GM18520 (cell line): Measurements from ENCODE around the gene ELAVL2.

Experiments
- ATAC-seq: cut with Tn5 transposase; IDR thresholded peaks from one replicate; pipeline ENCODE4 v1.9.1; 2021; ENCODE audit not compliant: unreplicated experiment

ELAVL2 gene

GRCh38 chr9:23822261-23823169, 3.5 kb downstream of the ELAVL2 start:
- no peak for ATAC-seq

GRCh38 chr9:23821375-23822181, 4.5 kb downstream of the ELAVL2 start:
- ATAC-seq: no peak

DNA sequence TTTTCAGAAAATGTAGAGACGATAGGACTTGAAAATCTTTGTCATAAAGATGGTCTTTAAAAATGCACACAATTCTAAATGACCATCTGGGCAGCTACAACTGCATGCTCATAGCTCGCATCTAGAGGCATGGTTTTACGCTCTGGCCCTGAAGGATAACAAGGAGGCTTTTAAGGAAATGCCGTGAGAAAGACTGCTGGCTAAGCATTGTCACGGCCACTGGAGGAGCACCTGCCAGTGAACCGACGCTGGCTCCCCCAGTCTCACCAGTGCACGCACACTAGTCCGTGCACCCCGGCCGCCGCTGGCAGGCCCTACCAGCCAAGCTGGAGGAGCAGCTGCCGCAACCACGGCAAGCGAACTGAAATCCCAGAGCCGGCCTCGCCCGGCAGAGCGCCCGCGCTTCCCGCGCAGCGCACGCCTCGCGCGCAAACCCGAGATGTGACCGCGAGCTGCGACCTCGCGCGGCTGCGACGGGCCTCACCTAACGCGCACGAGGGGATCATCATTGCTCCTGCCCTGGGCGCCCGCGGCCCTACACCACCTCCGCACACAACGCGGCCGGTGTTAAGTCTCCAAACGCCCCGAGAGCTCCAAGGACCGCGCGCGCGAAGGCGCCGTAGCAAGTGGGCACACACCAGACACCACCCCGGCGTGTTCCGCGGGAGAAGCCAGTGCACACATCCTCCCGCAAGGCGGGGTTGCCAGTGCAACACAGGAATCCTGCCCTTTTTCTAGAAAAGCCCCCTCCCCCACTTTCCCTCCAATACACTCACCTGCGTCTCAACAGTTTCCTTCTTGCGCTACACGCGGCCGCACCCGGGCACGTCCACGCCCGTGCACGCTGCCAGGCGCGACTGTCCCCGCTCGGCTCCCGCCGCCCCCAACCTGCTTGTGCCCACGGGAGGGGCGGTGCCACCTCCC, 5.3 kb downstream of the ELAVL2 start:
- no peak for ATAC-seq

DNA sequence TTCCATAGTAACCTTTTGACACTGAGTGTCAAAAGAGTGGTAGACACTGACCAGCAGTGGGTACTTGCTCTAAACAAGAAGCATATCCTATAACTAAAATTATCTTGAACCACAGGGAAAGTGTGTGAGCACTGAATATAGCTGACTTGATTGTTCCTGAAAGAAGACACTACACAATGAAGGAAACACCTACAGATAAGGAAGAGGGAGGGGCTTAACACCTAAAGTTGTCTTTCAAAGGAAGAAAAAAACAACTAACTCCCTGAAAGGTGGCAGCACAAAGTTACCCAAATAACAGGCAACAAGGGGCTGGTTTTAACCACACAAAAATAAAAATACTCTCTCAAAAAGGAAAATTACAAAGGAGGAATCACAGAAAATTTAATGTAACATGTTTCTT, 6.6 kb downstream of the ELAVL2 start:
- no peak for ATAC-seq

GRCh38 chr9:23814243-23814642, 11.8 kb downstream of the ELAVL2 start:
- no peak for ATAC-seq

DNA sequence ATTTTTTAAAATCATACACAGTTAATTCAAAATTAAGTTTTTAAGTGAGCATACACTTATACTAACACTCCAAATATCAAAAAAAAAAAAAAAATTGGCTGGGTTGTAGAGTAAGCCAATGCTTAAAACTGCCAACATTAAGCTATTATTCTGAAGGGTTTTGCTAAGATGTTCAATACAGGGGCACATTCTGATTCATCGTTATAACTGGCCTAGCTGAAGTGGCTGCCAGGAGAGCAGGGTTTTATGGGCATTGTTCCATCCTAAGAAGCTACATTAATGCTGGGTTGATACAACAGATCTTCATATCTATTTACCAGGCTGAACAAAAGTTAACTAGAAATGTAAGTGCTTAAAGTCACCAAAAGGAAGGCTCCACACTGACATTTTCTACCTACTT, 13.4 kb downstream of the ELAVL2 start:
- ATAC-seq: no peak

- no peak for ATAC-seq
Measured at GRCh38 chr9:23811633-23812032, 14.4 kb downstream of the ELAVL2 start.

GRCh38 chr9:23803216-23803615, 22.8 kb downstream of the ELAVL2 start:
- no peak for ATAC-seq

- ATAC-seq: no peak
Measured at GRCh38 chr9:23801523-23801922, 24.5 kb downstream of the ELAVL2 start.

DNA sequence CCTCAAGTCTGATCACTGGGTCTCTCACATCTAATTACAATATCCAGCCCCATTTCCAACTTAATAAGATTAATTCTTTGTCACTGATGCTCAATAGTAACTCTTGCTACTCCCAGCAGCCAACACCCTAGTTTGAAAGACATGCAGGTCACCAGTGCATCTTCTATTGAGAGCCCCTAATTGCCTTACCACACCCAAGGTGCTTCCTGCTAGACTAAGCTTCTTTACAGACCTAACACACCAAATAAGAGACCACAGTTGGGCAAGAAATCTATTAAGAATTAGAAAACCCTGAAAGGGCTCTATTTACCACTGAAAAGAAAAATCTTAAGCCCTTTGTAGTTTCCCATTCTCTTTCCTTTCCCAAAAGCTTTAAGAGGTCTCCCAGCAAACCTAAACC, 26.5 kb downstream of the ELAVL2 start:
- ATAC-seq: no peak

- no peak for ATAC-seq
Measured at GRCh38 chr9:23798325-23798724, 27.7 kb downstream of the ELAVL2 start.

DNA sequence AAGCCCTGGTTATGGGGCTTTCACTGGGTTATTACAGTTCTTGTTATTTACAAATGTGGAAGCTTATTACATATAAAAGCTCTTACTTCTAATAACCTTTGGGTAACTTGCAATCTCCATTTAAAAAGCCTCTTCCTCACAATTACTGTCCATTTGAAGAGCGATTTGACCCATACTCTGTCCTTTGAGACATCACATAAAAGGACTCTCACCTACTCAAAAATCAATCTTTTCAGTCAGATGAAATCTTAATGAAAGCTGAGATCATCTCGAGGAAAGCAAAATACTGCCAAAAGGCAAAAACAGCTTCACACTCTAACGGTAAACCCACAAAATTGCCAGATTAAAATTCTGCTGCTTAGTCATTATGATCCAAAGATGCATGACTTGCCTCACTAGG, 29.8 kb downstream of the ELAVL2 start:
- no peak for ATAC-seq

DNA sequence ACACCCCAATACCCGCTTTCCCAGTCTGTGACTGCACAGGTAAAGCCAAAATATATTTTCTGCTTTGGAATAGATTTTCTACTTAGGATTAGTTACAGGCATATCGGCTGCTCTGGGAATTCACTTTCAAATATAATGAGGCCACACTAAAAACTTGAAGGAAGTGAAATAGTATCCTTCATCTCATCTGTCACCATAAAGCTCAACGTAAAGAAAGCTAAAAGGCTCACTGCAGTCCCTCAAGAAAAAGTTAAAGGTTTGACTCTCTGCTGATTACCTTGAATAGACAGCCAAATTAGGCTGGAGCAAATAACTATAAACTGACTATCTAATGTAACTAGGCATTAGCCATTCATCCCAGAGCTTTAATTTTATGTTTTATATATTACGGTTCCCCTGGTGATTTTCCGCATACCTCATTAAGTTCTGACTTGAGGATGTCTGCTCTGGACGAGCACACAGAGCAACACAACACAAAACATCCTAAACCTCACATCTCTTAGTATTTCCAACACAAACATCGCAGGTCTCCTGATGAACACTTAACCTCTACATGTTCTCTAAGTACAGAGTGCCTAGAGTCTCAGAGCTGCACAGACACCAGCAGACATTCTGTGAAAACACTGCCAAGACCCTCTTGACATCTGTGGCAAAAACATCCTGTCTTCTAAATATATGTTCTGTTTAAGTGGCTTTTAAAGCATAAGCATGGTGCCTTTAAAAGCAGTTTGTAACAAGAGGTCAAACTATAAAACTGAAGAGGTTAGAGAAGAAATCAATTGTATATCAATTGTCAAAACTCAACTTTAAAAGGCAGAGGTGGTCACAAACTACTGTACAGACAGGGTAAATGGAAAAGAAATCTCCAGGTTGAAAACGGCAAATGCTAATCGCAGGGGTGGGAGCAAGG, 35.4 kb downstream of the ELAVL2 start:
- ATAC-seq: no peak

- ATAC-seq: no peak
Measured at GRCh38 chr9:23789529-23790254, 36.3 kb downstream of the ELAVL2 start.

GRCh38 chr9:23784962-23785361, 41.1 kb downstream of the ELAVL2 start:
- ATAC-seq: no peak

- ATAC-seq: no peak
Measured at GRCh38 chr9:23783509-23783908, 42.5 kb downstream of the ELAVL2 start.

- ATAC-seq: no peak
Measured at GRCh38 chr9:23779220-23779619, 46.8 kb downstream of the ELAVL2 start.

DNA sequence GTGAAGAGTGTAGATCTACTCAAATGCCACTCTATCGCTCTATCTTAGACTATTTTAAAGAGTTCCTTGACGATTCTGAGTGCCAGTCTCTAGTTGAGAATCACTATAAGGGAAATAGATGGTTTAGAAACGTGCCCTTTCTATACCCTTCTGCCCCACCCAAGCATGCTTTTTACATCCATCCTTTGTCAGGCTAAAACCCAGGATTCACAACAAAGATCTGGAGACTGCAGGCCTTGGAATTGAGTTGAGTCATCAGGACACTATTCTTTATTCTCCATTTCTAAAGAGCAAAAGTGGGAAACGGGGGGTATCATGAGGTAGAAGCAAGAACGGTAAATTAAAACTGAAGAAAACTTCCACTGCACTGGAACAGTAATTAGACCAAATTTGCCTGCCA, 48.7 kb downstream of the ELAVL2 start:
- ATAC-seq: no peak

DNA sequence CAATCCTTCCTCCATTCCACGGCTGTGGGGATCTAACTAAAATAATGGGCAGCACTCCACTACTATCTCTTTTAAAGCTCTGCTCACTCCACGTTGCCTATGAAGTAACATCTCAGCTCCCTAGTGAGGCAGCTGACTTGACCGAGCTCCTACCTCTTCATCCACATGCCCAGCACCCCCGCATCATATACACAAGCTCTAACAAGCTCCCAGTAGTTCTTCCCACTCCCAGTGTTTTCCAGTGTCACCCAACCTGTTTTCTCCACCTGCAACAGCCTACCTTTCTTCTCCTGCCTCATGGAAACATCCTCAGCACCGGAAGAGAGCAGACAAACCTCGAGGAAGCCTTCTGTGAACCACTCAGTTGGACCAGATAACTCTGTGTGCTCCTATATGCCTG, 50.5 kb downstream of the ELAVL2 start:
- no peak for ATAC-seq
